Measurements from ENCODE around the gene DNAJC12.

DNA sequence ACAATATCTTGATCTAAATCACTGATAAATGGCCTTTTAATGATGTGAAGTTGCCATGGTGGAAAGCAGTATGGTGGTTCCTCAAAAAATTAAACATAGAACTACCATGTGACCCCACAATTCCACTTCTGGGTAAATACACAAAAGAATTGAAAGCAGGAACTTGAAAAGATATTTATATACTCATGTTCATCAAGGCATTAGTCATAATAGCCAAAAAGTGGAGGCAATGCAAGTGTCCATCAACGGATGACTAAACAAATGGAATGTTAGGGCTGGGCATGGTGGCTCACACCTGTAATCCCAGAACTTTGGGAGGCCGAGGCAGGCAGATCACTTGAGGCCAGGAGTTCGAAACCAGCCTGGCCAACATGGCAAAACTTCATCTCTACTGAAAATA, 2.0 kb upstream of the DNAJC12 start:
- TF ChIP-seq JUND (IDR thresholded peaks at IDR 0.05) (no peak), EP300 (IDR thresholded peaks at IDR 0.05; ENCODE audit: borderline replicate concordance in 1 of 2, low read depth in 1 of 2, low read length in 1 of 2) (no peak), FOXM1 (IDR thresholded peaks at IDR 0.05; ENCODE audit: low read depth) (no peak), RFX5 (IDR thresholded peaks at IDR 0.05; ENCODE audit: low read length) (no peak), TAF1 (IDR thresholded peaks at IDR 0.05; ENCODE audit: borderline replicate concordance, low read depth, low read length) (no peak)
- TF ChIP-seq, protein P1, sequence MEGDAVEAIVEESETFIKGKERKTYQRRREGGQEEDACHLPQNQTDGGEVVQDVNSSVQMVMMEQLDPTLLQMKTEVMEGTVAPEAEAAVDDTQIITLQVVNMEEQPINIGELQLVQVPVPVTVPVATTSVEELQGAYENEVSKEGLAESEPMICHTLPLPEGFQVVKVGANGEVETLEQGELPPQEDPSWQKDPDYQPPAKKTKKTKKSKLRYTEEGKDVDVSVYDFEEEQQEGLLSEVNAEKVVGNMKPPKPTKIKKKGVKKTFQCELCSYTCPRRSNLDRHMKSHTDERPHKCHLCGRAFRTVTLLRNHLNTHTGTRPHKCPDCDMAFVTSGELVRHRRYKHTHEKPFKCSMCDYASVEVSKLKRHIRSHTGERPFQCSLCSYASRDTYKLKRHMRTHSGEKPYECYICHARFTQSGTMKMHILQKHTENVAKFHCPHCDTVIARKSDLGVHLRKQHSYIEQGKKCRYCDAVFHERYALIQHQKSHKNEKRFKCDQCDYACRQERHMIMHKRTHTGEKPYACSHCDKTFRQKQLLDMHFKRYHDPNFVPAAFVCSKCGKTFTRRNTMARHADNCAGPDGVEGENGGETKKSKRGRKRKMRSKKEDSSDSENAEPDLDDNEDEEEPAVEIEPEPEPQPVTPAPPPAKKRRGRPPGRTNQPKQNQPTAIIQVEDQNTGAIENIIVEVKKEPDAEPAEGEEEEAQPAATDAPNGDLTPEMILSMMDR (IDR thresholded peaks at IDR 0.05), result no peak
- TF ChIP-seq, protein P2, sequence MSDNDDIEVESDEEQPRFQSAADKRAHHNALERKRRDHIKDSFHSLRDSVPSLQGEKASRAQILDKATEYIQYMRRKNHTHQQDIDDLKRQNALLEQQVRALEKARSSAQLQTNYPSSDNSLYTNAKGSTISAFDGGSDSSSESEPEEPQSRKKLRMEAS (IDR thresholded peaks at IDR 0.05; ENCODE audit: low read depth), result no peak
